ENCODE results near the gene AGAP5. TPM values are rescaled to one million over a fixed set of nuclear protein-coding genes. Genes with fewer than 3 reads are reported as not detected.
A peak's percentile ranks its signal among the peaks of the same experiment; 100 is the strongest.
"Not testable (repeated sequence)": the region's sequence is repeated elsewhere in the genome, so short reads cannot be mapped to it uniquely, and the experiment has no call there.

Gene AGAP5
- total RNA-seq (10 to 100 TPM in 1 of 2 donors, 1 to 10 TPM in 1; 5.8 to 10.1 TPM), polyA plus RNA-seq (ENCODE audit: insufficient read length in 2 of 2) (10 to 100 TPM in 1 of 2 donors, 1 to 10 TPM in 1; 9.2 to 25.7 TPM)
- long read RNA-seq, donor 1, partial matches to known transcripts: 0 of 2 reads
- long read RNA-seq, donor 1, other reads (novel, unspliced or antisense): 0 of 2 reads
- long read RNA-seq, donor 2: 0 reads
- long read RNA-seq, donor 3: 0 reads
- long read RNA-seq, donor 4, partial matches to known transcripts: 0 of 2 reads
- long read RNA-seq, donor 4, other reads (novel, unspliced or antisense): 0 of 2 reads

DNA sequence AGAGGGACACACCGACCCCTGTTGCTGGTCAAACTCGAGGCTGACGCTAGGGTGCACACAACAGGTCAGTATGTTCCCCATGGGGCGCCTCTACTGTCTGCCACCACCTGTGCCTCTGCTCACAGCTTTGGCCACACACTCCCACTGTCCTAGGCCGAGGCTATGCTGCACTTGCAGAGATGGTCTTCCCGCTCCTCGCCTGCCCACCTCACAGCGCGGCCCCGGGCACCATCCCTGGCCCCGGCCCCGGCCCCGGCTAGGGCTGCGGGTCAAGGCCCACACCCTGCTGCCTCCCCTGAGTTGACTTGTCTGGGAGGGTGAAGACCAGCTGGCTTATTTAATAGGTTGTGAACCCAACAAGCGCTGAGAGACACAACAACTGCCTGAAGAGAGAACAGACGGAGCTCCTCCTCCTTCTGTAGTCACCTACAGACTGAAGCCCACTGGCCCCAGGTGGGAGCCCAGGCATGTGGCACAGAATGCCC is at the start of gene AGAP5:
AGAP5 (minus strand) TSS at position 435 of the 485 bp plus-strand sequence; CDS start at position 81, 354 bp downstream.
- DNase-seq (ENCODE audit: low read depth in 4 of 6, low spot score in 6 of 6); H3K27me3 ChIP-seq (ENCODE audit: control insufficient read depth, insufficient read depth, low read length); H3K27ac ChIP-seq (ENCODE audit: low read depth, low read length); H3K4me3 ChIP-seq (ENCODE audit: low read depth, low read length); H3K36me3 ChIP-seq (ENCODE audit: control insufficient read depth, insufficient read depth, low read length); H3K4me1 ChIP-seq (ENCODE audit: control insufficient read depth, insufficient read depth, low read length); H3K9me3 ChIP-seq (ENCODE audit: control insufficient read depth, insufficient read depth, low read length): not testable (repeated sequence)
- 100% methylated on average over 2 of the region's 16 CpGs for WGBS (ENCODE audit: insufficient coverage)

DNA sequence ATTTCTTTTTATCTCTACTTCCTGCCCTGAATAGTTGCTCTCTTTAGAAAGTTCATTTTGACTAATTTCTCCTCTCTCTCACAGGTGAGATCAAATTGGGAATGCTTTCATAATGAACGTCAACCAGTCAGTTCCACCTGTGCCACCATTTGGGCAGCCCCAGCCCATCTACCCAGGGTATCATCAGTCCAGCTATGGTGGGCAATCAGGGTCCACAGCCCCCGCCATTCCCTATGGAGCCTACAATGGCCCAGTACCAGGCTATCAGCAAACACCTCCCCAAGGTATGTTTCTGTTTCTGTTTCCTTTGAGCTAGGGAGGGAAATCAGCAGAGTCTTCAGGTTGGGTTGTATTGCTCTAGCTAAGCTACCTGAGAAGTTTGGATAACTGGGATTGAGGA is 48.8 kb upstream of the AGAP5 start:
- Histone ChIP-seq H3K27ac (ENCODE audit: low read depth, low read length) (no peak overlapping the region), H3K4me1 (ENCODE audit: control insufficient read depth, insufficient read depth, low read length) (peaks cover 9% of the 10 kb centered on the region), H3K36me3 (ENCODE audit: control insufficient read depth, insufficient read depth, low read length) (peaks cover 37% of the 10 kb centered on the region), H3K9me3 (ENCODE audit: control insufficient read depth, insufficient read depth, low read length) (no peaks in the 10 kb centered on the region), H3K27me3 (ENCODE audit: control insufficient read depth, insufficient read depth, low read length) (no peaks in the 10 kb centered on the region), H3K4me3 (ENCODE audit: low read depth, low read length) (no peak overlapping the region)
- DNase-seq (ENCODE audit: low read depth in 4 of 6, low spot score in 6 of 6): no peak
- 100% methylated on average over 1 of the region's 2 CpGs for WGBS (ENCODE audit: insufficient coverage)

DNA sequence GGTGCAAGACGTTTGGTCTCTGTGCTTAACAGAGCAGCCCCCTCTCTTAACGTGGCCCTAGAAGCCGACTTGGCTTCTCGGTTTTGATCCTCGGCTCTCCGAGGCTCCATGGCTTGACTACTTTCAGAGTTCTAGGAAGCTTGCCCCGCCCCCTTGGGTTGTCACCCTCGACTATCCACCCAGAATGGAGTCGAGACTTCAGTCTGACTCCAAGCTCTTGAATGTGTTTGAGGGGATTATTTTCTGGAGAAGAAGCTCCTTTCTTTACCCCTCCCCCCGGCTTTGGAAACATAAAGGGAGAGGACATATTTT is 46.7 kb upstream of the AGAP5 start:
- H3K4me1 ChIP-seq (ENCODE audit: control insufficient read depth, insufficient read depth, low read length): peaks cover 9% of the 10 kb centered on the region
- peak overlapping the region; percentile 97 for H3K27ac ChIP-seq (ENCODE audit: low read depth, low read length)
- peak in 1 of 6 donors; percentile 15 for DNase-seq (ENCODE audit: low read depth in 4 of 6, low spot score in 6 of 6)
- H3K4me3 ChIP-seq (ENCODE audit: low read depth, low read length): peak overlapping the region; percentile 90
- no peaks in the 10 kb centered on the region for H3K27me3 ChIP-seq (ENCODE audit: control insufficient read depth, insufficient read depth, low read length)
- no peaks in the 10 kb centered on the region for H3K9me3 ChIP-seq (ENCODE audit: control insufficient read depth, insufficient read depth, low read length)
- peaks cover 37% of the 10 kb centered on the region for H3K36me3 ChIP-seq (ENCODE audit: control insufficient read depth, insufficient read depth, low read length)
- 0% methylated on average over 7 of the region's 10 CpGs for WGBS (ENCODE audit: insufficient coverage)

DNA sequence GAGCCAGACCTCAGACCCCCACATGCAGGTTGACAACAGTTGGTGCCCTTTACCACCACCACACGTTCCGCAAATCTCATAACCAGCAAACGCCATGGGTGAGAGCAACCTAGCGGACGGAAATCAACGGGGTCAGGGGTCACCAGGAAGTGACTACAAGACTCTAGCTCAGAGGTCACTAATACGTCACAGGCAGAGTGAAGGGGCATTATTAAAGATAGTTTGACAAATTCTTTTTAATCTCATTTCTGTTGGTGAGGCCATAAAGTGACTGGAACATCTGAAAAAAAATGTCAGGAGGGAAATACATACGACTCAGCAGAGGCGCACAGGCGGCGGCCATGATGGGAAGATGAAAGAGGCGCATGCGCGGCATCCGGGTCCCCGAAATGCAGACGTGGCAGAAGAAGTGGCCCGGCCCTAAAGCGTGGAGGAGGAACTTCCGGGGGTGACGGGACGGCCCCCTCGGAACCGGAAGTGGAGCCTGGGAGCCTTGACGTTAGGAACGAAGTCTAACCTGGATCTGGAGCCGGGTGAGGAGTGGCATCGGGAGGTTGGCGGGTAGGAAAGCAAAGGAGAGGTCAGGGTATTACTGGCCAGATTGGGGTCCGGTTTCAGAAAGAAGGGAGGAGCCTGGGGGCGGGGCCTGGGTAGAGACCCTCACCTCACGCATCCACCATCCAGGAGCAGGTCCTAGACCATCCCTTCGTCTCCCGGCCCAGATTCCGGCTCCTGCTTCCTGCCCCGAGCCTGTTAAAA is 46.2 kb upstream of the AGAP5 start, which contains the start of gene SEC24C:
SEC24C (plus strand) TSS at position 468 of the 759 bp plus-strand sequence. CDS start 2,461 bp downstream, outside the sequence.
- Histone ChIP-seq H3K4me3 (ENCODE audit: low read depth, low read length) (peak within 1 kb of the TSS; percentile 90), H3K9me3 (ENCODE audit: control insufficient read depth, insufficient read depth, low read length) (no peaks in the 10 kb centered on the region), H3K4me1 (ENCODE audit: control insufficient read depth, insufficient read depth, low read length) (peaks cover 9% of the 10 kb centered on the region), H3K36me3 (ENCODE audit: control insufficient read depth, insufficient read depth, low read length) (peaks cover 36% of the 10 kb centered on the region), H3K27me3 (ENCODE audit: control insufficient read depth, insufficient read depth, low read length) (no peaks in the 10 kb centered on the region), H3K27ac (ENCODE audit: low read depth, low read length) (peak within 1 kb of the TSS; percentile 97)
- WGBS (ENCODE audit: insufficient coverage): 0% methylated on average over 31 of the region's 36 CpGs
- DNase-seq (ENCODE audit: low read depth in 4 of 6, low spot score in 6 of 6): peak; percentile 95 to 100 (median 97)

DNA sequence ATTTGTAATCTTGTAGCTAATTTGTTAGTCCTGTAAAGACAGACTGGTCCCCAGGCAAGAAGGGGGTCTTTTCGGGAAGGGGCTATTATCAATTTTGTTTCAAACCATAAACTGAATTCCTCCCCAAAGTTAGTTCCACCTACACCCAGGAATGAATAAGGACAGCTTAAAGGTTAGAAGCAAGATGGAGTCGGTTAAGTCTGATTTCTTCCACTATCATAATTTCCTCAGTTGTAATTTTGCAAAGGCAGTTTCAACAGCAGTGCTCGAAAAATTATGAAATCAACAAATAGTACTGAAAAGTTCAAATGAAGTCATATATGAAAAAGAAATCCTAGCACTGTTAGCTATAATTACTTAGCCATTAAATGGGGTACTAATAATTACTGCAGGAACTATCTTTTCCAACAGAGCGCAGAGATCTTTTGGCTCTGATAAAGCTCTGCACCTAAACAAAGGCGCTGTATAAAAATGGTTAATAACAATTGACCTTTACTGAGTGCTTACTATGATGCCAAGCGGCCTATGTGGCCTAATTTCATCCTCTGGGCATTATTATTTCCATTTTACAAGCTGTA is 45.5 kb upstream of the AGAP5 start:
- 0% methylated on average over 2 of the region's 6 CpGs for WGBS (ENCODE audit: insufficient coverage)

DNA sequence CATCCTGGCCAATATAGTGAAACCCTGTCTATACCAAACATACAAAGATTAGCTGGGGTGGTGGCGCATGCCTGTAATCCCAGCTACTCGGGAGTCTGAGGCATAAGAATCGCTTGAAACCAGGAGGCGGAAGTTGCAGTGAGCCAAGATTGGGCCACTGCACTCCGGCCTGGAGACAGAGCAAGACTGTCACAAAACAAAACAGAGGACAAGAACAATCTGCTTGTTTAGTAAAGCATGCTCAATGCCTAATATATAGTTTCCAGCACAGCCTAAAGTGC is 44.5 kb upstream of the AGAP5 start:
- WGBS (ENCODE audit: insufficient coverage): 84% methylated on average over 5 of the region's 5 CpGs
- Histone ChIP-seq H3K27ac (ENCODE audit: low read depth, low read length) (no peak overlapping the region), H3K27me3 (ENCODE audit: control insufficient read depth, insufficient read depth, low read length) (no peaks in the 10 kb centered on the region), H3K9me3 (ENCODE audit: control insufficient read depth, insufficient read depth, low read length) (no peaks in the 10 kb centered on the region), H3K4me3 (ENCODE audit: low read depth, low read length) (no peak overlapping the region), H3K4me1 (ENCODE audit: control insufficient read depth, insufficient read depth, low read length) (peaks cover 9% of the 10 kb centered on the region), H3K36me3 (ENCODE audit: control insufficient read depth, insufficient read depth, low read length) (peaks cover 22% of the 10 kb centered on the region)
- no peak for DNase-seq (ENCODE audit: low read depth in 4 of 6, low spot score in 6 of 6)

More for the DNA sequence above, 45.5 kb upstream of the AGAP5 start:
- Histone ChIP-seq H3K27me3 (ENCODE audit: control insufficient read depth, insufficient read depth, low read length) (no peaks in the 10 kb centered on the region), H3K27ac (ENCODE audit: low read depth, low read length) (peak overlapping the region; percentile 97), H3K36me3 (ENCODE audit: control insufficient read depth, insufficient read depth, low read length) (peaks cover 30% of the 10 kb centered on the region), H3K4me3 (ENCODE audit: low read depth, low read length) (peak overlapping the region; percentile 90), H3K9me3 (ENCODE audit: control insufficient read depth, insufficient read depth, low read length) (no peaks in the 10 kb centered on the region), H3K4me1 (ENCODE audit: control insufficient read depth, insufficient read depth, low read length) (peaks cover 9% of the 10 kb centered on the region)
- DNase-seq (ENCODE audit: low read depth in 4 of 6, low spot score in 6 of 6): no peak

DNA sequence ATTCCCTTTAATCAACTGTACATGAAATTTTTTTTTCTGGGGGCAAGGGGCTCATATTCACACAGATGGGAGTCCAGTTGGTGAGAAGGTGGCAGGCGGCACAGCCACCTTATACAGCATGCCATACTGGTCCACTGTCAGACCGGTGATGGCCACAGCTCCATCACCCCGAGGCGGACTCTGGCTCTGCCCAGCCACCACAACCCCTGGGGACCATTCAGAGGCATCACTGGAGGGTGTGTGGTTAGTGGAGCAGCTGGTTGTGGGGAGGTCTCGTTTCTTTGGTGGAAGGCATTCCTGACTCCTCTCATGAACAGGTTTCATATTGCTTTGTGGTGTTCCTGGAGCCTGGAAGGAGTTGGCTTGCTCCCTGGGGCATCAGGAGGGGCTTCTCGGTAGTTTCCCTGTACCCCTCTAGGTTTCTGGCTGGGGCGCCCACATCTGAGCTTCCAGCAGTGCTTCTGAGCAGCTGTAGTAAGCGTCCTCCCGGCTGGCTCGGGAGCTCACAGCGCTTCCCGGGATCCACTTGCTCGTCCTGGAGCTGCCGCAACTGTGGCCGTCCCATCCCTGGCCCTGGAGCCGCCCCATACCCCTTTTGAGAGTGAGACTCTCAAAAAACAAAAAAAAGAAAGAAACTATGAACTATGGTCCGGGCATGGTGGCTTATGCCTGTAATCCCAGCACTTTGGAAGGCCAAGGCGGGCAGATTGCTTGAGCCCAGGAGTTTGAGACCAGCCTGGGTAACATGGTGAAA is 42.8 kb upstream of the AGAP5 start:
- peaks cover 15% of the 10 kb centered on the region for H3K36me3 ChIP-seq (ENCODE audit: control insufficient read depth, insufficient read depth, low read length)
- H3K27me3 ChIP-seq (ENCODE audit: control insufficient read depth, insufficient read depth, low read length); H3K4me1 ChIP-seq (ENCODE audit: control insufficient read depth, insufficient read depth, low read length); H3K27ac ChIP-seq (ENCODE audit: low read depth, low read length); H3K9me3 ChIP-seq (ENCODE audit: control insufficient read depth, insufficient read depth, low read length); H3K4me3 ChIP-seq (ENCODE audit: low read depth, low read length); DNase-seq (ENCODE audit: low read depth in 4 of 6, low spot score in 6 of 6): not testable (repeated sequence)
- WGBS (ENCODE audit: insufficient coverage): 97% methylated on average over 11 of the region's 18 CpGs

DNA sequence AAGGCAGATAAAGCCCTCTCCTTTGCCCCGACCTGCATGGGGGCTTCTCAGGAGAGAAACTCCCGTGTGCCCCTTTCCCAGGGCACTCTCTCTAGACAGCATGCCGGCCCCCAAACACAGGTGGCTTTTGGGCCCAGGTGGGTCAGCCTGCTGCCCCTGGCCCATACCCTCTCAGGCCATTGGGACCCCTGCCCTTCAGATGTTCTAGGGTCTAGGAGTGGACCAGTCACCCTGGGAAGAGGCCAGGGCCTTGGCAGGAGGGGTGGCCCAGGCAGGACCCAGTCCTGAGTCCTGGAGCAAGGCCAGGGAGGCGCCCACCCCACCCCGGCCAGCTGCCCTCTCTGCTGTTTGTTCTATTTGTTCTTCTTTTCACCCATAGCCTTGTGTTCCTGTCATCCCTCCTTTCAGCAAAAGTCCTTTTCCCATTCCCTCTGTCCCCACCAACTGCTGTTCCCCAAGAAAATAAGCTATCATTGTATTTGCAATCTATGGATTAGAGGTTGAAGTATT is 36.9 kb upstream of the AGAP5 start:
- Histone ChIP-seq H3K27ac (ENCODE audit: low read depth, low read length) (no peak overlapping the region), H3K36me3 (ENCODE audit: control insufficient read depth, insufficient read depth, low read length) (peaks cover 37% of the 10 kb centered on the region), H3K27me3 (ENCODE audit: control insufficient read depth, insufficient read depth, low read length) (no peaks in the 10 kb centered on the region), H3K4me1 (ENCODE audit: control insufficient read depth, insufficient read depth, low read length) (peaks cover 13% of the 10 kb centered on the region), H3K4me3 (ENCODE audit: low read depth, low read length) (no peak overlapping the region), H3K9me3 (ENCODE audit: control insufficient read depth, insufficient read depth, low read length) (no peaks in the 10 kb centered on the region)
- WGBS (ENCODE audit: insufficient coverage): 81% methylated on average over 2 of the region's 5 CpGs
- DNase-seq (ENCODE audit: low read depth in 4 of 6, low spot score in 6 of 6): no peak

DNA sequence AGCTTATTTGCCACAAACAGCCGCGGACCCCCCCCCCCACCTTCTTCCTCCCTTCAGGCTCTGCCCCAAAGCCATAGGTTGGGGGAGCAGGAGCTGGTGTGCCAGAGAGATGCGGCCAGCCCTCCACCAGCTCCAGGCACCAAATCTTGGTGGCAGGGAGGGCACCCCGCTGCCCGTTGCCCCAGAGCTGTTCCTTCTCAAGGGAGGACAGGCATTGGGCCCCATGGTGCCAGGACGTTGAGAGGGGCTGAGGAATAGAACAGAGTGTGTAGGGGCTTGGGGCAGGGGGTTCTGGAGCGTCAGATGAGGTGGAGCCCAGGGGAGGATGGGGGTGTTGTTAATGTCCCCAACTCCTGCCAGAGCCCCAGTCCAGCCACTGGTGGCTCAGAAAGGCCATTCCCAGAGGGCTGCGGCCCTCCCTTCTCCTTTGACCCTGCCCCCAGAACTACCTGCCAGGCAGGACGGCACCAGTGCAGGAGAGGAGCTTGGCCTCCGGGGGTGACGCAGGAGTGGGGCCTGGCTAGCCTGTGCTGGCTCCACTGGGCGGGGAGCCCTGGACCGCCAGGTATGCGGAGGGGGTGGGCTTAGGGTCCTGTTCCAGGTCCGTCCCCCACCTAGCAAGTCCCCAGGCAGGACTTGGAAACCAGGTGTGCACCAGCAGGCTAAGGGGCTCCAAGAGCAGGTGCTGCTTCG is 36.3 kb upstream of the AGAP5 start:
- H3K9me3 ChIP-seq (ENCODE audit: control insufficient read depth, insufficient read depth, low read length): no peaks in the 10 kb centered on the region
- 90% methylated on average over 13 of the region's 16 CpGs for WGBS (ENCODE audit: insufficient coverage)
- H3K4me3 ChIP-seq (ENCODE audit: low read depth, low read length): no peak overlapping the region
- peaks cover 13% of the 10 kb centered on the region for H3K4me1 ChIP-seq (ENCODE audit: control insufficient read depth, insufficient read depth, low read length)
- peaks cover 37% of the 10 kb centered on the region for H3K36me3 ChIP-seq (ENCODE audit: control insufficient read depth, insufficient read depth, low read length)
- H3K27me3 ChIP-seq (ENCODE audit: control insufficient read depth, insufficient read depth, low read length): no peaks in the 10 kb centered on the region
- H3K27ac ChIP-seq (ENCODE audit: low read depth, low read length): no peak overlapping the region
- no peak for DNase-seq (ENCODE audit: low read depth in 4 of 6, low spot score in 6 of 6)
